OCI-LY1 (cell line): ENCODE data around the gene TCEA3.

ENCODE experiments used
- CTCF ChIP-seq: fragments of 200-600 bp; sonication (generic), shearing (Covaris generic); IDR thresholded peaks from 2 replicates; pipeline ENCODE4 v1.5.1; 2017; ENCODE audit warnings: mild to moderate bottlenecking, antibody characterized with exemption, low read length, moderate library complexity, mixed read lengths
- EZH2 ChIP-seq: fragments of 200-600 bp; sonication (generic), shearing (Covaris generic); IDR thresholded peaks from 2 replicates; pipeline ENCODE4 v1.8.0; 2017; ENCODE audit warnings: borderline replicate concordance, mixed run types, mild to moderate bottlenecking, antibody characterized with exemption, low read length, moderate library complexity, mixed read lengths

GRCh38 chr1:23367791-23368561, 56.6 kb downstream of the TCEA3 start:
- TF ChIP-seq CTCF (no peak), EZH2 (no peak)
